Left renal pelvis (tissue), 4 donors: ENCODE data around the gene LCE6A. TPM values are rescaled to one million over a fixed set of nuclear protein-coding genes. Genes with fewer than 3 reads are reported as not detected.
A peak's percentile ranks its signal among the peaks of the same experiment; 100 is the strongest.

ENCODE experiments used
- DNase-seq, 4 donors: peaks; one replicate each; pipeline ENCODE4 v3.0.0-alpha.2; 2013; ENCODE audit warnings: low read depth in 4 of 4, low spot score in 3 of 4
- polyA plus RNA-seq, 4 donors: library from polyadenylated mRNA; unstranded; fragments of 120-200 nt; gene quantifications; one replicate each; pipeline ENCODE4 v1.2.1, GENCODE V29; 2013; ENCODE audit not compliant: insufficient read length in 4 of 4

LCE6A gene, protein sequence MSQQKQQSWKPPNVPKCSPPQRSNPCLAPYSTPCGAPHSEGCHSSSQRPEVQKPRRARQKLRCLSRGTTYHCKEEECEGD
- polyA plus RNA-seq: not detected

DNA sequence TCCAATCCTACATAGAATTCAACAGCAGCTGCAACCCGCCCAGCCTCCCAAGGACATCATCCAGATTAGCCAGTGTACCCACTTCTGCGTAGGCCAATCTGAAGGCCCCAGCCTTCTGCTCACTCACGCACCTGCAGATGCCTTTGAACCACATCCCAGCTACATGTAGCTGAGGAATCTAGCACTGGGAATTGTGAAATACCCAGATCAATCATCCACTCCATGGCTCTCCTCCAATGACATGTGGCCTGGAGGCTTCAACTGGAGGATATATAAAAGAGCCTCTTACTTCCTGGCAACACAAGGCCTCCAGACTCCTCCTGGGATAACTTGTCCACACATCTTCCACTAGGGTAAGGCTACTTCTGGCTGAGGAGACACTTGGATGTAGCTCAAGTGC, at the start of gene LCE6A:
Gene LCE6A (plus strand): TSS at position 301 of the 400 bp plus-strand sequence. CDS start 665 bp downstream, outside the sequence.
- DNase-seq: no peak

DNA sequence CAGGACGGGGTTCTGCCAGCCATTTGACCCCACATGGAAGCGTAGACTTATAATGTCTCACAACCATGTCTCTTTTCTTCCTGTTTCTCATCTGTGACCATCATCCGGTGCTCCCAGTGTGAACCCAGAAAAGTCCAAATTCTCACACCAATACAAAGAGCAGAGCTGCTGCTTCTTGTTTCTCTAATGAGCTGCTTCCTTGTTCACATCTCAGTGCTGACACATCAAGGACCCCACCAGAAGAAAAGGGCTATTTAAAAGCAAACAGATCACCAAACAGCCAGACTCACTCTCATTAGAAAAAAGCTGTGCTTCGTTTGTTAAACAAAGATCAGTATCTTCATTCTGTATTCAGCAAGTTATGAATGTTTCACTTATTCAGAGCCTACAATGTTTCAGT, 47.0 kb upstream of the LCE6A start:
- no peak for DNase-seq

DNA sequence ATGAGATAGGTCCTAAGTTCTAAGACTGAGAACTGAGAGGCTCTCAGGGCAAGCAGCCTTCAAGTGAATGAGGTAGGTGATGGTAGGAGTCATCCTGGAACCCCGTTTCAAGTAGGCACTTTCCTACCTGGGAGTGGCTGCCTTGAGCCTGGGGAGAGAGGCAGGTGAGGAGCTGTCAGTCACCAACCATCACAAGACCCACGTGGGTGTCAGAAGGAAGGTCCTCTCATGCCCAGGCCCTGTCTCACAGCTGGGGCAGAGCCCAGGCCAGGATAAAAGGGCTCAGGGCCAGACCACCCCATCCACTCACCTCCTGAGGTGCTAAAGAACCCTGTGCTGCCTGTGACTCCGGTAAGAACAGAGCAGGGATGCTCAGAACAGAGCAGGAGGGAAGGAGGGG, 46.2 kb upstream of the LCE6A start, which contains the start of gene LCE1D:
Gene LCE1D (plus strand): TSS at position 301 of the 400 bp plus-strand sequence. CDS start 1,074 bp downstream, outside the sequence.
- no peak for DNase-seq

DNA sequence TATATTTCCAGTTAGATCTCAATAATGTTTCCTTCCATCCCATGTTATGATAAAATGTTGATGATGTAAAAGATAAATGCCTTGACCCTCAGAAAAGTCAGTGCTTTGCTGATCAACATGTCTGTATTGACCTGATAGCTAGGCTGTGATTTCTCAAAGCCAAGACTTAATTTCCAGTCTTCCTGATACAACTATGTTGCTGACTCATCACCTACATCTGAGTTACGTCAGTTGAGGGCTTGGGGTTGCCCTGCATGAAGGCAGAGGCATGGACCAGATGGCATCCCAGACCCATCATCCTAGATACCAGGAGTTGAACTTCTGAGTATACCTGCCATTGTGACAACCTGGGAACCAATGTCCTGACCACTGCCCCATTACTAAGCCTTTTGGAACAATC, 41.3 kb upstream of the LCE6A start:
- DNase-seq: no peak

DNA sequence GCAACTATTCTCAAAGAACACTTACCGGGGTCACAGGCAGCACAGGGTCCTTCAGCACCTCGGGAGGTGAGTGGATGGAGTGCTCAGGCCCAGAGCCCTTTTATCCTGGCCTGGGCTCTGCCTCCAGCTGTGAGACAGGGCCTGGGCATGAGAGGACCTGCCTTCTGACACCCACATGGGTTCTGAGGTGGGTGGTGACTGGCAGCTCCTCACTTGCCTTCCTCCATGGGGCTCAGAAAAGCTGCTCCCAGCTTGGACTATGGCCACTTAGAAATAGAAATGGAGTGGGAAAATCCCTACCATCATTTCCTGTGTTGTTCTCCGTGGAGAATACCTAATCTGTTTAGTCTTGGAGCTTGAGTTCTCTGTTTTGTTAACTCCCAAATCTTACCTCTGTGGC, 36.1 kb upstream of the LCE6A start, which contains the start of gene LCE1C:
Gene LCE1C (minus strand): TSS at position 76 of the 400 bp plus-strand sequence. CDS start 1,173 bp downstream, outside the sequence.
- no peak for DNase-seq

DNA sequence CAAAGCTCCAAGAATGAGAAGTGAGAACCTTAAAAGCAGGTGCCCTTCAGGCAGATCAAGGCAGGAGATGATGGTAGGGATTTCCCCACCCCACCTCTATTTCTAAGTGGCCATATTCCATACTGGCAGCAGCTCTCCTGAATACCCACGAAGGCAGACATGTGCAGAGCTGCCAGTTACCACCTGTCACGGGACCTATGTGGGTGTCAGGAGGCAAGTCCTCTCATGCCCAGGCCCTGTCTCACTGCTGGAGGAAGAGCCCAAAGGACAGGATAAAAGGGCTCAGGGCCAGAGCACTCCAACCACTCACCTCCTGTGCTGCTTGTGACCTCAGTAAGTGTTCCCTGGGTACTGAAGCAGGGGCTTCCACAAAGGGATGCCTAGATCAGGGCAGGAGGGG, 31.6 kb upstream of the LCE6A start:
- no peak for DNase-seq

DNA sequence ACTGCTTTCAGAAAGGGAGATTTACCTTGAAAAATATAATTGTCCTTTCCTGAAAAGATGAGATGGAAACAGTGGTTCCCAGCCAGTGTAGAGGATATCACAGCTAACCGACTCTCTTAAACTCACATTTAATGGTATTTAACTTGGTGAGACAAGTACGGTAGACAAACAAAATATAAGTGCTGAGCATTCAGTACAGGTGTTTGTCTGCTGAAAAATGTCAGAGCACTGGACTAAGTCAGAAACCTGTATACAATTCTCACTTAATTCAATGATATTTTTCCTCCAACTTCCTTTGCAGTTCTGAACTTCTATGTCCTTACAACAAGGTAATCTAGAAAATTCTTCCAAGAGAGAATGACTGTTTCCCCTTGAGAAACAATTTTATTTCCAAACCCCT, 31.0 kb upstream of the LCE6A start, which contains the start of gene LCE1B:
Gene LCE1B (plus strand): TSS at position 301 of the 400 bp plus-strand sequence. CDS start 476 bp downstream, outside the sequence.
- DNase-seq: no peak

DNA sequence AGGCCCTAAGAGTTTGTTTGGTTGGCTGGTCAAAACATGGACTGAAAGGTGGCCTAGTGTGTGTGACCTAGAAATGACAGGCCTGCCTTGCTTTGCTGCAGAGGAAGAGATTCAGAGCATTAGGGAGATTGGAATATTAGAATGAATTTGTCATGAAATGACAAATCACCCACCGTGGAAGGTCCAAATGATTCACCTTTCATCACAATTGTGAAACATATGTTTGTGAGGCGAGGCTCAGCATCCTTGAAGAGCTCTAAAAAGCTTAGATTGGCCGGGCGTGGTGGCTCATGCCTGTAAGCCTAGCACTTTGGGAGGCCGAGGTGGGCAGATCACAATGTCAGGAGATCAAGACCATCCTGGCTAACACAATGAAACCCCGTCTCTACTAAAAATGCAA, 25.3 kb upstream of the LCE6A start:
- no peak for DNase-seq

DNA sequence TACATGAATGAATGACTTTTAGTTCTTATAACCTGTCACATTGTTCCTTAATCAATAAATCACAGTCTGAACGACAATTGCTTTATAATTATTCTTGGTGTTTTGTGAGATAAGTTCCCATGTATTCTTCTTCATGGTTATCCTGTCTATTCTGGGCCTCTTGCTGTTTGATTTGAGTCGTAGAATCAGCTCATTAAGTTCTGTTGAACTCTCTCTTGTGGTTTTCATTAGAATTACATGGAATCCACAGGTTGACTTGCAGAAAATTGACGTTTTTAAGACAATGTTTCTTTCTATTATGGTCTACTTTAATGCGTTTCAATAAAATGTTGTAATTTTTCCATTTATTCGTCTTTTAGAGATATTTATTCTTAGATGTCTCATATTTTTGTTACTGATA, 19.4 kb upstream of the LCE6A start:
- DNase-seq: no peak

DNA sequence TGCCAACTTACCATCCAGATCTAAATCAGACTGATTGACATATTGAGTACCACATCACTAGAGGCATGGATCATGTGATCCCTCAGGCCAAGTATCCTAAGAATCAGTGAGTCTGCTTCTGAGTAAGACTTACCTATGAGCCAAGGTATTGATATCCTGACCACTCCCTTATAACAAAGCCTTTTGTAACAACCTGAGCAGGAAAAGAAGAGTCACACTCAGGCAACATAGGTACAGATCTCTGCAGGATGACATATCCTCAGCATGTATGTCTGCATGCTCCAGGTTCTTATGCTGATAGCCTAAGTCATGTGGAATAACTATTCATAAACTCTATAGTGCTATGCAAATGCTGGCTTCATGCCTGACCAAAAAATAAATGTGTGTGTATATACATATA, 17.7 kb upstream of the LCE6A start:
- DNase-seq: no peak

DNA sequence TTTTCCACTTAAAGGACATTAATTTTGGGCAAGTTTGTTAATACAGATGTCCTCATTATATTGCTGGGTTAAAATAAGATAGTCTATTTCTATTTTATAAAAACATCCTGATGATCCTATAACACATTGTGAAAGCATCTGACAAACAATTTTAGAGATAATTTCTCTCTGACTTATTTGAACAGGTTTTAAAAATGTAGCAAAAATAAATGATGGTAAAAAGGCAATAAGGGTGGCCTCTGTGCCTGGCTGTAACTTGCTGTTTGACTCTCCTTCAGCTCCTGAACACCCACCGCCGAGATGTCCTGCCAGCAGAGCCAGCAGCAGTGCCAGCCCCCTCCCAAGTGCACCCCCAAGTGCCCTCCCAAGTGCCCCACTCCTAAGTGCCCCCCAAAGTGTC, 15.5 kb upstream of the LCE6A start, which contains the start of gene LCE1A:
Gene LCE1A (plus strand): TSS at position 301 of the 400 bp plus-strand sequence. CDS start 0 bp downstream, at position 301.
- DNase-seq: no peak

DNA sequence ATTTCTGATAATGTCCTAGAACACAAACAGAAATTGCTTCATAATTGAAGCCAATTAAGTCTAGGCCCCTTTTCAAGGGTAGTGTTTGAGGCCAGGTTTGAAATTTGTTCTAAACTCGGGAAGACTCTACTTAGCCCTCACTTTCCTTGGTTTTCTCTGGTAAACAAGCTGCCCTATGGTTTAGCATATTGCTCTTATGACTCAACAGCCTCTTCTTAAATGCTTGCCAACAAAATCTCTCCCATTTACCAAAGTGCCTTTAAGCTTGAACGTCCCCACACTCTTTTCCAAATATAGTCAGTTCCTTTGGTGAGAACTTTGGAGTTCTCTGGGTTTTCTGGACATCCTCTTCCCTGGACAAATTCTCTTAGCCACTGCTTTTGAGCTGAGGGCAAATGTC, 5.8 kb upstream of the LCE6A start:
- no peak for DNase-seq

DNA sequence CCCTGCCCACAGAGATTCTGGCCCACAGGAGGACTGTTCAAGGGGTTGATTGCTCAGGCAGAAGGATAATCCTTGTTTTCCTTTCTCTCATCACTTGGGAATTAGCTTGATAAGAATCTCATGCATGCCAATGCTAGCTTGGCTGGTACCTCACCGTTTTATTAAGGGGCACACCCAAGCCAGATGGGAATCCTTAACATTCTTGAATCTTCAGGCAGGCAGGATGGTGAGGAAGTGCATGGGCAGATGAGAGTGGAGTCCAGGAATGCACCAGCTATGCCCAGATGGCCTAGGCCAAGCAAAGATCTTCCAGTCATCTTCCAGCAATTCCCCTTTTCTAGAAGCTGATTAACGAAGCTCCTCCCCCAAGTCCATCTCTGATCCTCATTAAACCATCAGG, 13.0 kb downstream of the LCE6A start:
- no peak for DNase-seq

DNA sequence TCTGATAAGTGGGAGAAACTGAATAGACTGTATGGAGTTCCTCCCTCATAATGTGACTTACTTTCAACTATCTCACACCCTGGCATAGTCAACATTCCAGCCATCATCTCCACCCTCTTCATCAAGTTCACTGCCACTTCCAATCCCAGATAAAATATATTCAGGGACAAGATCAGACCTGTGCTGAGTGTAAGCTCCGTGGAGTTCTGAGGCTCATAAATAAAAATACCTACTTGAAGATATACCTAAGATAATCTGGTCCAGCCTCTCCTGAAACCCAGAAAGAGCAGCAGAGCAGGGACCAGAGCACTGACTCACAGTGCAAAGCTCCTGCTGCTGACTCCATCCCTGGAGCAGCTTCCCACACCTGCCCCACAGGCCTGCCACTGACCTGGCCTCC, 15.4 kb downstream of the LCE6A start:
- DNase-seq: no peak

DNA sequence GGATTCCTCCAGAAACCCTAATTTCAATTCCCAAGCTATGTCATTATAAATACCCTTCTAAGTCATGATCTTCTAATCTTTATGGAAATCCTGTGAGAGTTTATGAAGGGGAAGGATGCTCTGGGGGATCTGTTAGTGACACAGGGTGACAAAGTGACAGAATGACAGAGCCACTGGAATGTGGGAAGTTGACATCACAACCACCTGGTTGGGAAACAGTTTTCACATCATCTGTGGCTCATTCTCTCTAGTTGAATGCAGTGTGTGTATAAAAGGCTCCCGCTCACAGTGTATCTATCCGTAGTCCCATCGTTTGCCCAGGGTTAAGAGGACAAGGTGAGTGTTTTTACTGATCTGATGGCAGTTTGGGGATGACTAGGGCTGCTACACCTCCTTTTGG, 17.0 kb downstream of the LCE6A start, which contains the start of gene LCE7A:
Gene LCE7A (plus strand): TSS at position 301 of the 400 bp plus-strand sequence. CDS start 702 bp downstream, outside the sequence.
- no peak for DNase-seq

DNA sequence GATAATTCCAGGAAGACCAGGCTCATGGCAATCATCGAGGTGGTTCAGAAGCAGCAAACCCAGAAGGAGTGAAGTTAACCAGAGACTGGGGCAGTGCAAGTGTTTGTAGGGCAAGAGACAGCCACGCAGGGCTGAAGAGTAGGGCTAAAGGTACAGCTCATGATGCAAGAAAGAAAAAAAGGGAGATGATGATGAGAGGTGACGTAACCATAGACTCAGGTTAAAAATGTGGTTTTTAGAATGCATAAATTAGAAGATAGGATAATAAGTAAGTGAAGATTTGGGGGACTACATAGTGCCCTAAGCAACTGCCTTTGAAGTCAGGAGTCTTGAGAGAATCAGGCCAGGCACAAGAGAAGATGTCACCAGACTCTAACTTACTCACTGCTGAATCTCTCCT, 17.5 kb downstream of the LCE6A start:
- DNase-seq: no peak

DNA sequence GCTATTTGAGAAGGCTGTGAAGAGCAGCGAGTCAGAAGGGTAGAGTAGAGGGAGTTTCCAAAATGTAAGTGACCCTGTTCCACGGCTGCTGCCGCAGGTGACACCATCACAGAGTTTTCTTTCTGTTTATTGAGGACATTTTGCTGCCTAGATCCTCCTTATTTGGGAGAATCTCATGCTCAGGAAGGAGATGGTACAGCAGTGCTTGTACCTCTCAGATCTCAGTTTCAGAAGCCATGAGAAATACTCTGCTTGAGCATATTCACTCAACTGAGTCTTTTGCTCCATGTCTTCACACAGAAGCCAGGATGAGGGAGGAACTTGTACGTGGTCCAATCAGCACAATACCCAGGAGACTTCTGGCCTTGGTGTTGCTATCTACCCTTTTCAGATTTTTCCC, 18.7 kb downstream of the LCE6A start:
- no peak for DNase-seq

DNA sequence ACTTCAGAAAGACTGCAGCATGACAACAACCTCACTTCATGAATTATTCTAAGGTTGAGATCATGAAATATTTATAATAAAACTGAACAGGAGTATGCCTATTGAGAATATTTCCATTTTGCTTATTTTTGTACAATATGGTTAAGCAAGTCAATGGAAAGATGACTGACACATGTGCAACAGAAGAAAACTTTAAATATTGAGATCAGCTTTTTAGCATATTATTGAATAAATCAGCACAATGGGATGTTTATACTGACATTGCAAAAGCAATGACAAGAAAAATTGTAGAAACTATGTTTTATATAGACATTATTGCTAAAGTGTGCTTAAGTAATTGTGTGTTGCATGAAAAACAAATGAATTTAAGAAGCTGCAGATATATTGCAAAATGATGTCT, 21.8 kb downstream of the LCE6A start:
- no peak for DNase-seq

DNA sequence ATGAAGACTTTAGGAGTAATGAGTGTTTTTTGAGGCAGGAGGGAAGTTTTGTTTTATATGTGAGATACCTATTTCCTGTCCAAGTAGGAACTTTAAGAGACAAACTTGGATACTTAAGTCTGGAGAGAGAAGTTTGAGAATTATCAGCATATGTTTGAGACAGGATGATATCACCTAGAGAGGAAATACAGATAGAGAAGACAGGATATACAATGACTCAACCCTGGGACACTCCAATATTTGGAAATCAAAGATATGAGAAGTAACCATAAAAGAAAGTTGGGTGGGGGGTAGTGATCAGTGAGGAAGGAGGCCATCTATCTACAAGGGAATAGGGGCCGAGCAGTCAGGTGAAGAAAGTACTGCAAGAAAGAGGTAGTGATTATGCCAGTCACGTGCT, 23.7 kb downstream of the LCE6A start:
- DNase-seq: no peak

DNA sequence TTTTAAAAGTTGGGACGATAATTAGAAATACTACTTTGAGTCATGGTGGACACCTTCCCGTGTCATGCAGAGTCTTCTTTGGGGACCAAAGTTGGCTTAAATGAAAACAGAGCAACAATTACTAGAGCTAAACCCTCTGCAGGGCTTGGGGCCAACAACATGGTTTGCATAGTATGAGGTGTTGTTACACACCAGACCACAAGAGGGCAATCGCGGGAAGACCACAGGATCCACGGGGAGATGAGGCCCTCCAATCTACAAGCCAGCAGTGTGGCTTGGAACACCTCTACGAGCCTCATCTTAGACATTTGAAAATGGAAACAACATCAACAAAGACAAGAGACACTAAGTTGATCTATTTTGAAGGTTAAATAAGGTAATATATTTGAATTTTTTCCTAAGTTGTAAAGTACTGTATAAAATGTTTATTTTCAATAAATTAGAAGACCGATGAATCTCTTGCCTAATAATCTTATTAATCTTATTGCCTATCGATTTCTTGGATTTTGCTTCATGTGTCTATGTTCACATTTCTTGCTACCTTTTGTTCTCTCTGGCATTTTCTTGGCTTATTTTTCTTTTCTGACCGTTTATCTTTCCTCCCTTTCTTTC, 27.3 kb downstream of the LCE6A start:
- DNase-seq: peak; percentile 16 to 47 (median 26)

DNA sequence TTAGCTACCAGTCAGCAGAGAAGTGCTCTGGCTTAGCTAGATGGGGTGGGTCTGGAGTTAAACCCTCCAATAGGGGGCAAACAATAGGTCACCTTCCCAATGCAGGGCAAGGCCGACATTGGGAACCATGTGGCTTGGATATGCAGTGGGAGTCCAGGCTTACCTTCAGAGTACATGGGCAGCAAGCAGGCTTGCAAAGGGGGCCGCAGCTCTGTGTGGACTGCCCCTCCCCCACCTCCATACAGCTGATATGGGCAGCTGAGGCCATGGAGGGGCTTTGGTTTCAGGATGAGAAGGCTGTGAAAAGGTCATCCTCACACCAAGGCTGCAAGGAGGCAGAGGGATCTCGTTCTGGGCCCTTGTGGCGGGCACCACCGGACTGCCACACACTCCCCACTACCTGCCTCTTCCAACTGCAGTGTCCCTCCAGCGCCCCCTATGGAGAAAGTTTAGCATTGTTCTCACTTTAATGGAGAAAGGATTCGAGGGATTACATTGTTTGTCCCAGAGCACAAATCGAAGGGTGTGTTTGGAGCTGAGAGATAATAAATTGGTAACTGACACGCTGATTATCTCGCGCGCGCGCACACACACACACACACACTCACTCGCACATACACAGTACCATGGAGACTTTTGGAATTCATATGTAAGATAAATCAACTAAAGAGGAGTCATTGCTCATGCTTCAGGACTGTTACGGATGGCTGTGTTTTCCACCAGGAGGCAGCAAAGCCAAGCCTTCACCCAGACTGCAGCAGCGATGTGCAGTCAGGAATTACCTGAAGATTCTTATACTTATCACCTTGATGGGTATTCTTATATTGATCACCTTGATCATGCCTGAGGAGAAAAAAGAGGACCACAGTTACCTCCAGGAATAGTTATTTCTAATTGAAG, 28.4 kb downstream of the LCE6A start:
- DNase-seq: no peak
